Cortex of kidney (tissue), 1 donor: ENCODE data around the gene SAT2.
"Not testable (repeated sequence)": the region's sequence is repeated elsewhere in the genome, so short reads cannot be mapped to it uniquely, and the experiment has no call there.

Source experiments
- DNase-seq: peaks from one replicate; lab custom pipeline; 2025; lab: John Stamatoyannopoulos, UW

SAT2 gene

GRCh38 chr17:7634384-7634783 lies 6.8 kb upstream of the SAT2 start:
- DNase-seq: no peak

DNA sequence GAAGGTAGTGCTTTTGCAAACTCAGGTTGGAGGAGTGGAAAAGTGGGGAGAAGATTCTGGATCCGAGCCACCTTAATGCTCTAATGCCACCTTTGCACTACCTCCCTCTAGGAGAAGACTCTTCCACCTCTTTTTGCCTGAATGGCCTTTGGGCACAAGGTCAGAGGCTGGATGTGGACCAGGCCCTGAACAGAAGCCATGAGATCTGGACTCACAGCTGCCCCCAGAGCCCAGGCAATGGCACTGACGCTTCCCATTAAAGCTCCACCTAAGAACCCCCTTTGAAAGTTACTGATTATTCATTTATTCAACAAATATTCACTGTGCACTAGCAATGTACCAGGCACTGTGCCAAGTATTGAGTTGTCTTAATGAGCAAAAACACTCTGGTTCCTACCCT lies 5.5 kb upstream of the SAT2 start:
- no peak for DNase-seq

- DNase-seq: no peak
Measured at GRCh38 chr17:7632492-7632894, 4.9 kb upstream of the SAT2 start.

- no peak for DNase-seq
Measured at GRCh38 chr17:7631398-7632380, 4.1 kb upstream of the SAT2 start.

DNA sequence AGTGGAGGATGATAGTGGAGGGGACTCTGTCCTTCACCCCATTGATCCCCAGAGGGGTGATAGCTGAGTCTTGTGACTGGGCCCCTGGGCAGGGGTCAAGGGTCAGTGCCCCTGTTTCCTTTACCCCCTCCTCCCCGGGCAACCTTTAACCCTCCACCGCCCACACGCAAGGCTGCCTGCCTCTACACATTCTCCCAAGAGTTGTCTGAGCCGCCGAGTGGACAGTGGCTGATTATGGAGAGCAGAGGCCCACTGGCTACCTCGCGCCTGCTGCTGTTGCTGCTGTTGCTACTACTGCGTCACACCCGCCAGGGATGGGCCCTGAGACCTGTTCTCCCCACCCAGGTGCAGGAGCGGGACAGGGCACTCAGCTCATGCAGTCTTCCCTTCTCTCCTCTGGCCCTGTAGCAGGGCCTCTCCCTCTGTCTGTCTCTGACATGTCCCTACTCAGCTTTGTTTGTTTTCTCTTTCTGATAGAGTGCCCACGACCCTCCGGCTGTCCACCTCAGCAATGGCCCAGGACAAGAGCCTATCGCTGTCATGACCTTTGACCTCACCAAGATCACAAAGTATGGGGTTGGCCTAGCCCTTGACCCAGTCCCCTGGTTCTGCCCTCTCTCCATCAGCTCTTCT lies 2.4 kb upstream of the SAT2 start, which contains the start of gene SHBG:
TSS of gene SHBG (plus strand) at position 197 of the 633 bp plus-strand sequence. CDS start at position 235, 38 bp downstream.
- DNase-seq: no peak

- DNase-seq: no peak
Measured at GRCh38 chr17:7626956-7627249, 718 bp downstream of the SAT2 start.

GRCh38 chr17:7626307-7626706 lies 1.3 kb downstream of the SAT2 start:
- no peak for DNase-seq

- not testable (repeated sequence) for DNase-seq
Measured at GRCh38 chr17:7625749-7626148, 1.9 kb downstream of the SAT2 start.

DNA sequence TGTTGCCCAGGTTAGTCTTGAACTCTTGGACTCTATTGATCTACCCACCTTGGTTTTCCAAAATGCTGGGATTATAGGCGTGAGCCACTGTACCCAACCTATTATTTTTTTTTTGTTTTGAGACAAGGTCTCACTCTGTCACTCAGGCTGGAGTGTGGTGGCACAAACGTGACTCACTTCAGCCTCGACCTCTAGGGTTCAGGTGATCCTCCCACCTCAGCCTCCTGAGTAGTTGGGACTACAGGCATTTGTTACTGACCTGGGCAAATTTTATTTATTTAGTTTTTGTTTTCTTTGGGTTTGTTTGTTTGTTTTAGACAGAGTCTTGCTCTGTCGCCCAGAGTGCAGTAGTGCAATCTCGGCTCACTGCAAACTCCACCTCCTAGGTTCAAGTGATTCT lies 4.0 kb downstream of the SAT2 start:
- DNase-seq: no peak

DNA sequence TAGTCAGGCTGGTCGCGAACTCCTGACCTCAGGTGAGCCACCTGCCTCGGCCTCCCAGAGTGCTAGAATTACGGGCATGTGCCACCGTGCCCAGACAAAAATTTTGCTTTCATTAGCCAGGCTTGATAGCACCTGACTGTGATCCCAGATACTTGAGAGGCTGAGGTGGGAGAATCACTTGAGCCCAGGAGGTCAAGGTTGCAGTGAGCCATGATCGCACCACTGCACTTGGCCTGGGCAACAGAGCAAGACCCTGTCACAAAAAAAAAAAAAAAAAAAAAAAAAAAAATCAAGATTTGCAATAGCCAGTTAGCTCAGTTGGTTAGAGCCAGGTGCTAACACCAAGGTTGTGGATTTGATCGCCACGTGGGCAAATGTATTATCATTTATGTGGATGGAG lies 6.8 kb downstream of the SAT2 start:
- DNase-seq: no peak

- no peak for DNase-seq
Measured at GRCh38 chr17:7618608-7619007, 9.0 kb downstream of the SAT2 start.

DNA sequence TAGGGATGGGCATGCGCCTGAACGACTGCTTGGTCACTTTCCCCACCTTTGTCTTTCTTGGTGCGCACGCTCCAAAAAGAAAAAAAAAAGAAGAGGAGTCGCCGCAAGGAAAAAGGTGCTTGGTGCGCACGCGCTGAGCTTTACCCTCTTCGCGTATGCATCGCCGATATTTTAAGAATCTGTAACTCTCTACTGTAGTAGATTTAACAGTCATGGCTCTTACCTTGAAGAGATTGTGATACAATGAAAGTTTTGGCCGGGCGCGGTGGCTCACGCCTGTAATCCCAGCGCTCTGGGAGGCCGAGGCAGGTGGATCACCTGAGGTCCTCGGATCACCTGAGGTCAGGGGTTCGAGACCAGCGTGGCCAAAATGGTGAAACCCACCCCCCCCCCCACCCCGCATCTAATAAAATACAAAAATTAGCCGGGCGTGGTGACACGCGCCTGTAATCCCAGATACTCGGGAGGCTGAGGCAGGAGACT lies 12.3 kb downstream of the SAT2 start:
- DNase-seq: no peak

- DNase-seq: peak; percentile 91
Measured at GRCh38 chr17:7614425-7615264, 13.0 kb downstream of the SAT2 start, which contains the start of gene FXR2. TSS of gene FXR2 (minus strand) at chr17:7614897. CDS start at chr17:7614532, 365 bp downstream.

DNA sequence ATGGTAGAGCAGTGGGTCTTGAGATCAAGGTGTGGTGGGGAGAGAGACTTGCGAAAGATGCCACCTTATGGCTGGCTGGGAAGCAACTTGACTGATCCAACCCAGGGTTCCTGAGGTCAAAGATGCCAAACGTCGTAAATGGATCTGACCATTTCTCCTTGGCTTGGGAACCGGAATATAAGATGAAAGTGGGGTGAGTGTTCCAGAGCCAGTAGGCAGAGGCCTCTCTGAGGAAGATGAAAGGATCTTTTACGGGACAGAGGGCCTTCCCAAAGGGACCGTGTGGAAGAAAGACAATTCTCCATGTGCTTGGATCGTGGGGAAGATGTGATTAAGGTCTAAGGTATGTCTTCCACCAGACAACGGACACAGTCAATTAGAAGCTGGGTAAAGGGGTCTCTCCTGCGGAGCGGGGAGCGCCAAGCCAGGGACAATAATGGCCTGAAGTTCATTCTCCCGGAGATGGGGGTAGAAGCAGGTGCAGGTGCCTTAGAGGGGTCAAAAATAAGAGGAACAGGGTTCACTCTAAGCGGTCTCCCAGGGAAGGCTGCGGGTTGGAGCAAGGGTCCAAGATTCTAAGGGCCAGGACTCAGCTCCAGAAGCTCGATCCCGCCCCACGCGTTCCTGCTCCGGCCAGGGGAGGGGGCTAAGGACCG lies 13.7 kb downstream of the SAT2 start:
- no peak for DNase-seq

DNA sequence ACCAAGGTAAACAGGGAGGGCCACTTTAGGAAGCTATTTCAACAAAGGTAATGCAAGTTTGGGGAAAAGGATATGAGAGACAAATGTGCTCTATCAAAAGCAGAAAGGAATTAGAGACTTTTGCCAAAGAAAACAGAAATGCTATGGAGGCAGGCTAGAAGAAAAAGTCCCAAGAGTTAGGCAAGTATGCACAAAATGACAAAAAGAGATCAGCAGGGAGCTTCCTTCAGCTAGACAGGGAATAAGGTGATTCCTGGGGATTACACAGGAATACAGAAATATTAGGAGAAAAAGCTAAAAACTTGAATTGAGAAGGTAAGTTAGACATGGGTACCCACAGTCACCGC lies 15.4 kb downstream of the SAT2 start:
- DNase-seq: no peak

DNA sequence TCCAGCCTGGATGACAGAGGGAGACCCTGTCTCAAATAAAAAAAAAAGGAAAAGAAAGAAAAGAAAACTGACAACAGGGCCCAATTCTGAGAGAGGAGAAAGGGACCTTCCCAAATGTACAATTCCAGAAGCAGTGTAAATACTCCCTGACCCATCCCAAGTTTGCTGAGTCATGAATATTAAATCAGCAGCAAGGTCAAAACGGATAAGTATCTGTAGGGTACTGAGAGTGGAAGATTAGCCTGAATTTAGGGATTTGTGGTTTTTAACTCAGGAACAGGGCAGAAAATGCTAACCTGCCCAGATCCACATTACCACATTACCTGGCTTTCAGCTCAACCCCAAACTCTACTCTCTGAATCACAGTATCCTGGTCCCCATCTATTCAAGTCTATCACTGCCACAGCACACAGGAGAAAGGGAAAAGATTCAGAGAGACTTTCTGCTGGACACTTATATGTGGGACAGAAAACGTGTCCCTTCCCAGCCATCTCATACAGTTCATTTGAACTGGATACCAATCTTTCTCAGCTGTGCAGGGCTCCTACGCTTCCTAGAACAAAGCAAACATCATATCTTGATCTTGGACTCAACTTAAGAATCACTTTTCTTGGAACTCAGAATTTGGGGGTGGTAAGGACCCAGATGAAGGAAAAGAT lies 15.9 kb downstream of the SAT2 start:
- DNase-seq: no peak

- DNase-seq: no peak
Measured at GRCh38 chr17:7610641-7611040, 17.0 kb downstream of the SAT2 start.

DNA sequence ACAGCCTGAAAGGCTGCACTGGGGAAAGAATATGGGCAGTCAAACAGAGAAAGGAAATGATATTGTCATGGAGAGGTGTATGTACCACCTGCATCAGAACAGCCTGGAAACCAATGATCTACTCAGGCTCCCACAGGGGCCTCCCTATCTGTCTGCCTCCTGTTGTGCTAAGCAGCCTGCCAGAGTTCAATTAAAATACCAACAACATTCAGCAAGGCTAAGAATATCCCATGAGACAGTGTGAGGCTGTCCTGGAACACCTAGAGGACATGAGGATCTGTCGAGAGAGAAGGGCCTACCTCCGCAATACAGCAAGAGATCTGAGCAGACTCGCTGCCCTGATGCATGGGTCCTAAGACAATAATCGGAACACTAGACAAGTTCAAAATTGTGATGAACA lies 21.3 kb downstream of the SAT2 start:
- DNase-seq: no peak

- DNase-seq: not testable (repeated sequence)
Measured at GRCh38 chr17:7597561-7597960, 30.1 kb downstream of the SAT2 start.

DNA sequence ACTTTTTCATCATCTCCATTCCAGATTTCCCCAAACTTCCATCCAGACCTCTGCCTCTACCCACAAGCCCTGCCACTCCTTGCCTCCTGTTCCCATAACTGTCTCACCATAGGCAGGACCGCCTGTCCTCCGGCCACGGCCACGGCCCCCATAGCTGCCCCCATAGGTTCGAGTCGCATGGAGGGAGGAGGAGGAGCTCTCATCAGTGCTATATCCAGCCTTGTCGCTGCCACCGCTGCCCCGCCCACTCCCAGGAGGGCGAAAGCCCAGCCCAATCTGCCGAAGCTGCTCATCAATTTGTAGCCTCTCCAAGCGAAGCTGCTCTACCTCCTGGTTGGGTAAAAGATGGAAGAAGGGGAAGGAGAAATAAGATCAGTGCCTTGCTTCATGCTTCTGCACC lies 34.3 kb downstream of the SAT2 start:
- no peak for DNase-seq

DNA sequence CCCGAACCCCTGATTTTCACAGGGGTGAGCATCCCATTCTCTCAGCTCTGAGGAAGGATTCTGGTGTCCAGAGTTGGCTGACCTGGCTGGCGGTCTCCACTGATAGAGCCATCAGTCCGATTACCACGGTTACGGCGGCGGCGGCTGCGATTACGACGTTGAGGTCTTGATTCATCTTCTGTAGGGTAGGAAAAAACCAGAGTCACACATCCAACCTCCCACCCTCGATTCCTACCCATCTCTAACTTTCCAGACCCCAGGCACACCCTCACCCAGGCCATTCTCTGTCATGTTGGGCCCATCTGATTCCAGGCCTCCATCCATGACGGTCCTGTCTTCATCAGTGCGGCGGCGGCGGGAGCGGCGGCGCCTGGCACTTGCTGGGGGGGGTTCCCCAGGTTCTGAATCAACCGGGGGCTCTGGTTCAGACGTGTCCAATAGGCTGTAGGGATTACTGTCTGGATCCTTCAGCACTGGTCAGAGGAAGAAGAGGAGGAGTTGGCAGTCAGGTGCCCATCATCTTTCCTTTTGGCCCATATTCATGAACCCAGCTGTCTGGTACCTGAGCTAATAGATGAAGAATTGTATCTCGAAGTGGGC lies 35.1 kb downstream of the SAT2 start:
- no peak for DNase-seq
